ENCODE measurements around the gene DSG3. TPM values are rescaled to one million over a fixed set of nuclear protein-coding genes. Genes with fewer than 3 reads are reported as not detected.

The DSG3 gene
- total and polyA plus RNA-seq, 12 donors = 0.04 TPM; not detected in 11

DNA sequence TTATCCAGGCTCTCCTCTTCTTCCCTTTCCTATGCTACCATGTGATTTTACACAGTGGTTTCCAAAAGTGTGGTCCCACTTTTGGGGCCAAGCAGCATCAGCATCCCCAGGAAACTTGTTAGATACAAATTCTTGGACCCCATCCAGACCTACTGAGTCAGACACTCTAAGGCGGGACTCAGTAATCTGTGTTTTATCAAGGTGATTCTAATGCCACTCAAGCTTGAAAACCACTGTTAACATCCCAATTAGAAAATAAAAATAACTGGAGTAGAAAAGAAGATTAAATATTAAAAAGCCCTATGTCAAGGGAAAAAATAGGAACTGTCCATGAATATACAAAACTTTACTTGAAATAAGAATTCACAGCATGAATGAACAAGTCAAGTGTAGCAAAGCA lies 61.2 kb downstream of the DSG3 start:
- Histone ChIP-seq H3K9me3 (peaks cover 0 to 5% (median 0%) of the 10 kb centered on the region in 11 donors), H3K27me3 (no peaks in the 10 kb centered on the region), H3K27ac (no peak overlapping the region), H3K4me3 (no peak overlapping the region), H3K4me1 (peaks cover 0 to 19% (median 3%) of the 10 kb centered on the region in 9 donors), H3K36me3 (no peaks in the 10 kb centered on the region)
- DNase-seq (no peak), ATAC-seq (no peak)
- intact Hi-C loops (cut with DNase I) = loop anchor here in 6 of 10 donors (5.0 to 10.0 kb wide), 6 partner anchors 84 to 541 kb away; no protein-coding TSS in a partner anchor
- WGBS, 2 donors = 43 to 47% methylated on average over 1 of the region's 1 CpG
- TF ChIP-seq CTCF (IDR thresholded peaks at IDR 0.05) = no peak

- intact Hi-C loops (cut with DNase I) = loop anchor here in 6 of 10 donors (5.0 to 10.0 kb wide), 6 partner anchors 85 to 542 kb away; no protein-coding TSS in a partner anchor
- Histone ChIP-seq H3K4me1 (peaks cover 0 to 23% (median 4%) of the 10 kb centered on the region in 9 donors), H3K27me3 (no peaks in the 10 kb centered on the region), H3K4me3 (no peak overlapping the region), H3K27ac (no peak overlapping the region), H3K36me3 (no peaks in the 10 kb centered on the region), H3K9me3 (peaks cover 0 to 5% (median 0%) of the 10 kb centered on the region in 11 donors)
- ATAC-seq (no peak), DNase-seq (no peak)
- no peak for TF ChIP-seq CTCF (IDR thresholded peaks at IDR 0.05)
- 70 to 74% methylated on average over 3 of the region's 3 CpGs for WGBS, 2 donors
These were observed 62.0 kb downstream of the DSG3 start for GRCh38 chr18:31509571-31509970.

- no peaks in the 10 kb centered on the region for H3K36me3 ChIP-seq
- intact Hi-C loops (cut with DNase I) = loop anchor here in 4 of 10 donors (2.0 to 10.0 kb wide), 4 partner anchors 244 to 536 kb away; no protein-coding TSS in a partner anchor
- no peak for TF ChIP-seq CTCF (IDR thresholded peaks at IDR 0.05)
- no peaks in the 10 kb centered on the region for H3K27me3 ChIP-seq
- no peak overlapping the region for H3K27ac ChIP-seq
- H3K4me3 ChIP-seq = no peak overlapping the region
- H3K9me3 ChIP-seq = peaks cover 0 to 5% (median 0%) of the 10 kb centered on the region in 11 donors
- H3K4me1 ChIP-seq = peaks cover 0 to 23% (median 3%) of the 10 kb centered on the region in 9 donors
- ATAC-seq (no peak), DNase-seq (no peak)
These were observed 62.8 kb downstream of the DSG3 start for GRCh38 chr18:31510319-31510718.

DNA sequence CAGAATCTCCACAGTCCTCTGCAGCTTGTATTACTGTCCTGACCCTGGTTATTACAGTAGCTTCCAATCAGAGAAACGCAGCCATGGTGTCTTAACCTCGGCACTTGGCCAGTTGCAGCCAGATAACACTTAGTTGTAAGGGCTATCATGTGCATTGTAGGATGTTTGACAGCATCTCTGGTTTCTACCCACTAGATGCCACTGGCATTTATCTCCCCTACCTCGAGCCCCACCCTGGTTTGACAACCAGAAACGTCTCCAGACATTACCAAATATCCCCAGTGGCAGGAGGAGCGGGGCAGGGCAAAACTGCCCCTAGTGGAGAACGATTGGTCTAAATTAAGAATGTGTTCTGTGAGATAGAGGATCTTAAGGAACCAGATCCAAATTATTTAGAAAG lies 63.6 kb downstream of the DSG3 start:
- Histone ChIP-seq H3K27me3 (no peaks in the 10 kb centered on the region), H3K36me3 (no peaks in the 10 kb centered on the region), H3K9me3 (peaks cover 0 to 5% (median 0%) of the 10 kb centered on the region in 11 donors), H3K4me1 (peaks cover 0 to 23% (median 3%) of the 10 kb centered on the region in 9 donors), H3K27ac (no peak overlapping the region), H3K4me3 (no peak overlapping the region)
- intact Hi-C loops (cut with DNase I) = loop anchor here in 4 of 10 donors (2.0 to 10.0 kb wide), 4 partner anchors 244 to 536 kb away; no protein-coding TSS in a partner anchor
- ATAC-seq (peak in 2 of 8 donors; percentile 28 to 41), DNase-seq (no peak)
- peak in 2 of 9 donors; percentile 9 to 23 for TF ChIP-seq CTCF (IDR thresholded peaks at IDR 0.05)
- WGBS, 2 donors = 43 to 48% methylated on average over 6 of the region's 6 CpGs

Data from heart right ventricle (tissue), 16 donors.